BE2C (cell line): ENCODE measurements around the gene LTF.

Source experiments
- DNase-seq: peaks from one replicate; pipeline ENCODE4 v3.0.0-alpha.2; 2020
- H3K27me3 ChIP-seq: fragments of 250-450 bp; sonication (Bioruptor Pico); 2 replicates; pipeline ENCODE4 v1.5.1; 2020; ENCODE audit warnings: mild to moderate bottlenecking
- H3K36me3 ChIP-seq: fragments of 250-450 bp; sonication (Bioruptor Pico); 2 replicates; pipeline ENCODE4 v1.5.1; 2020; ENCODE audit warnings: mild to moderate bottlenecking
- H3K4me1 ChIP-seq: fragments of 250-450 bp; sonication (Bioruptor Pico); 2 replicates; pipeline ENCODE4 v1.5.1; 2020
- H3K4me3 ChIP-seq: 2 replicates; pipeline ENCODE4 v1.5.1; 2011; ENCODE audit warnings: low read depth, low read length
- H3K9me3 ChIP-seq: fragments of 250-450 bp; sonication (Bioruptor Pico); 2 replicates; pipeline ENCODE4 v1.5.1; 2020
- CTCF ChIP-seq: IDR thresholded peaks from 2 replicates; pipeline ENCODE4 v1.5.1; 2012; ENCODE audit warnings: mild to moderate bottlenecking, low read depth, low read length

Gene LTF

DNA sequence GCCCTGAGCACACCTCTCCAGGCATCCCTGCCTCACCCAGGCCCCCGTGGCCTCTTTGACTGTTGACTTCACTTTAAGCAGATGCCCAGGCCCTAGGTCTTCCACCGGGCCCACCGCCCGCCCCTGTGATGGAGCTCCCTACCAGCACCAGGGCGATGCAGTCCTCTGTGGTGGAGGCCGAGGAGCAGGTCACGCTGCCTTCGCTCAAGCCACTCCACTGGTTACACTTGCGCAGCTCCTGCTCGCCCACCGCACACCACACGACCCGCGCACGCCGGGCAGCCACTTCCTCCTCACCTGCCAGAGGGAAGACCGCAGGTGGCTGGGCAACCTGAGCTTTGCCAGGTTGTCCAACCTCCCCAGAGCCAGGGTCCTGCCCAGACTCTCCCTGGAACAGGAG is 16.0 kb downstream of the LTF start:
- no peaks in the 10 kb centered on the region for H3K27me3 ChIP-seq
- TF ChIP-seq CTCF = no peak
- no peak for DNase-seq
- no peaks in the 10 kb centered on the region for H3K9me3 ChIP-seq
- H3K4me1 ChIP-seq = no peaks in the 10 kb centered on the region
- H3K4me3 ChIP-seq = no peak overlapping the region
- no peaks in the 10 kb centered on the region for H3K36me3 ChIP-seq

DNA sequence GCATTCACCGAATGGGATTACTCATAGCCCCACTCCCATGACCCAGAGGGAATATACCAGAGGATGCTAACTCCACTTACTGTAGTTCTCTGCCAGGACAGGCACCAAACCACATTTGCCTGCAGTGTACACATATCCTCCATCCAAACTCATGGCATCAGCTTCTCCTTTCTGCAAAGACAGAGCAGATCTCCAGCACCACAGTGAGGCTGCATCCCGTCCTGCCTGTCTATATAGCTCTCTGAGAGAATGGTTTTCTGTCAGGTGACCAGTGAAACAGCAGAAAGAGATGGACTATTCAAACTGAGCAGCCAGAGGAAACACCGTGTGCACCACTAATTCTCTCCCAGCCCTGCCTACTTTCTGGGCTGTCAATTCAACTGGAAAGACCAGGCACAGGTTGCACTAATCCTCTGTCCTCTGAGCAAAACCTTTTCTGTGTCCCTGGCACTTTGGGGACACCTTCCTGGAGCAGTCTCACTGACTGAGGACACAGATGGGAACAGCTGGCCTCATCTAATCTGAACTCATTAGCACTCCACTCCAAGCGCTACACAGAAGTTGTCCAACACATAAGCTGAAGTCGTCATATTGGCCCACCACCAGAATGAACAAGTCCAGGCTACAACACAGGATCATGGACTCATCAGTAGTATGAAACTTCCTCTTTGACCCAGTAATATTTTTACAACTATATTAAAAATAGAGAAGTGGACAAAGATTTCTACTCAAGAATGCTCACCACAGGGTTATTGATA is 17.3 kb downstream of the LTF start:
- no peak for TF ChIP-seq CTCF
- no peaks in the 10 kb centered on the region for H3K27me3 ChIP-seq
- no peak for DNase-seq
- H3K9me3 ChIP-seq = no peaks in the 10 kb centered on the region
- no peaks in the 10 kb centered on the region for H3K4me1 ChIP-seq
- H3K4me3 ChIP-seq = no peak overlapping the region
- no peaks in the 10 kb centered on the region for H3K36me3 ChIP-seq

GRCh38 chr3:46442576-46443530 is 21.9 kb downstream of the LTF start:
- no peaks in the 10 kb centered on the region for H3K27me3 ChIP-seq
- peak; percentile 66 for TF ChIP-seq CTCF
- H3K4me1 ChIP-seq = no peaks in the 10 kb centered on the region
- no peaks in the 10 kb centered on the region for H3K36me3 ChIP-seq
- peak; percentile 36 for DNase-seq
- no peak overlapping the region for H3K4me3 ChIP-seq
- no peaks in the 10 kb centered on the region for H3K9me3 ChIP-seq

GRCh38 chr3:46440531-46441294 is 24.0 kb downstream of the LTF start:
- Histone ChIP-seq H3K4me3 (no peak overlapping the region), H3K27me3 (no peaks in the 10 kb centered on the region), H3K36me3 (no peaks in the 10 kb centered on the region), H3K9me3 (no peaks in the 10 kb centered on the region), H3K4me1 (no peaks in the 10 kb centered on the region)
- TF ChIP-seq CTCF = no peak
- DNase-seq = no peak

GRCh38 chr3:46438831-46439230 is 25.9 kb downstream of the LTF start:
- Histone ChIP-seq H3K36me3 (no peaks in the 10 kb centered on the region), H3K4me3 (no peak overlapping the region), H3K4me1 (no peaks in the 10 kb centered on the region), H3K9me3 (no peaks in the 10 kb centered on the region), H3K27me3 (no peaks in the 10 kb centered on the region)
- no peak for DNase-seq
- no peak for TF ChIP-seq CTCF
